Measurements from ENCODE around the gene MST1. TPM values are rescaled to one million over a fixed set of nuclear protein-coding genes. Genes with fewer than 3 reads are reported as not detected.

MST1 gene
- total and polyA plus RNA-seq, 3 donors from 2014 or later, result 60.3 to 73.4 (median 67.1) TPM

GRCh38 chr3:49646236-49646635, 43.0 kb downstream of the MST1 start:
- H3K9me3 ChIP-seq, result no peaks in the 10 kb centered on the region
- no peaks in the 10 kb centered on the region for H3K36me3 ChIP-seq (ENCODE audit: low read depth, missing control alignments)
- no peaks in the 10 kb centered on the region for H3K4me1 ChIP-seq
- no peak overlapping the region for H3K27ac ChIP-seq
- WGBS, 2 donors, result 85 to 87% methylated on average over 3 of the region's 3 CpGs
- intact Hi-C loops (cut with DNase I; ENCODE audit: low total_unique reads), result no loop called here
- no peak for DNase-seq
- H3K27me3 ChIP-seq, result no peaks in the 10 kb centered on the region
- TF ChIP-seq CTCF (IDR thresholded peaks at IDR 0.05) (no peak), POLR2A (IDR thresholded peaks at IDR 0.05) (no peak)
- no peak overlapping the region for H3K4me3 ChIP-seq

GRCh38 chr3:49644684-49645083, 44.6 kb downstream of the MST1 start:
- H3K27ac ChIP-seq, result no peak overlapping the region
- DNase-seq, result no peak
- H3K4me1 ChIP-seq, result no peaks in the 10 kb centered on the region
- no peak for TF ChIP-seq CTCF (IDR thresholded peaks at IDR 0.05)
- no peak for TF ChIP-seq POLR2A (IDR thresholded peaks at IDR 0.05)
- intact Hi-C loops (cut with DNase I; ENCODE audit: low total_unique reads), result no loop called here
- H3K36me3 ChIP-seq (ENCODE audit: low read depth, missing control alignments), result no peaks in the 10 kb centered on the region
- no peak overlapping the region for H3K4me3 ChIP-seq
- WGBS, 2 donors, result 81 to 86% methylated on average over 7 to 8 of the region's 8 CpGs
- no peaks in the 10 kb centered on the region for H3K9me3 ChIP-seq
- no peaks in the 10 kb centered on the region for H3K27me3 ChIP-seq

GRCh38 chr3:49642708-49643145, 46.5 kb downstream of the MST1 start:
- WGBS, 2 donors, result 75 to 95% methylated on average over 5 to 9 of the region's 9 CpGs
- Histone ChIP-seq H3K4me1 (no peaks in the 10 kb centered on the region), H3K4me3 (no peak overlapping the region), H3K36me3 (ENCODE audit: low read depth, missing control alignments) (no peaks in the 10 kb centered on the region), H3K9me3 (no peaks in the 10 kb centered on the region), H3K27ac (no peak overlapping the region), H3K27me3 (no peaks in the 10 kb centered on the region)
- no peak for TF ChIP-seq CTCF (IDR thresholded peaks at IDR 0.05)
- intact Hi-C loops (cut with DNase I; ENCODE audit: low total_unique reads), result no loop called here
- no peak for DNase-seq

- no peaks in the 10 kb centered on the region for H3K27me3 ChIP-seq
- H3K36me3 ChIP-seq (ENCODE audit: low read depth, missing control alignments), result no peaks in the 10 kb centered on the region
- no peak overlapping the region for H3K27ac ChIP-seq
- H3K4me3 ChIP-seq, result no peak overlapping the region
- intact Hi-C loops (cut with DNase I; ENCODE audit: low total_unique reads), result no loop called here
- H3K4me1 ChIP-seq, result no peaks in the 10 kb centered on the region
- DNase-seq, result no peak
- TF ChIP-seq CTCF (IDR thresholded peaks at IDR 0.05) (no peak), POLR2A (IDR thresholded peaks at IDR 0.05) (no peak)
- 87 to 94% methylated on average over 7 to 14 of the region's 14 CpGs for WGBS, 2 donors
- no peaks in the 10 kb centered on the region for H3K9me3 ChIP-seq
Measured at GRCh38 chr3:49641921-49642707, 47.2 kb downstream of the MST1 start.

- TF ChIP-seq POLR2A (IDR thresholded peaks at IDR 0.05) (no peak), CTCF (IDR thresholded peaks at IDR 0.05) (no peak)
- no peaks in the 10 kb centered on the region for H3K9me3 ChIP-seq
- intact Hi-C loops (cut with DNase I; ENCODE audit: low total_unique reads), result no loop called here
- 72% methylated on average over 7 of the region's 7 CpGs for WGBS, 2 donors
- H3K4me3 ChIP-seq, result no peak overlapping the region
- no peaks in the 10 kb centered on the region for H3K4me1 ChIP-seq
- DNase-seq, result no peak
- H3K36me3 ChIP-seq (ENCODE audit: low read depth, missing control alignments), result no peaks in the 10 kb centered on the region
- no peak overlapping the region for H3K27ac ChIP-seq
- no peaks in the 10 kb centered on the region for H3K27me3 ChIP-seq
Measured at GRCh38 chr3:49641292-49641691, 48.0 kb downstream of the MST1 start.
